Subcutaneous adipose tissue (tissue), 4 donors: ENCODE measurements around the gene YWHAE. TPM values are rescaled to one million over a fixed set of nuclear protein-coding genes. Genes with fewer than 3 reads are reported as not detected.

Source experiments
- CTCF ChIP-seq: fragments of 450-650 bp; IDR thresholded peaks from one replicate; pipeline ENCODE4 v1.5.1; 2016; ENCODE audit warnings: low read depth, mild to moderate bottlenecking, control low read depth, antibody characterized with exemption, moderate library complexity
- total RNA-seq, 4 donors: library from RNA; depleted of rRNA; stranded (reverse); fragments of >200 nt; gene quantifications; one replicate each; pipeline ENCODE4 v1.1.0, GENCODE V29; 2016

The YWHAE gene
- total RNA-seq, 4 donors from 2014 or later = 501 to 781 (median 598) TPM

- TF ChIP-seq CTCF = no peak
These were observed 37.8 kb downstream of the YWHAE start for GRCh38 chr17:1362065-1362848.

DNA sequence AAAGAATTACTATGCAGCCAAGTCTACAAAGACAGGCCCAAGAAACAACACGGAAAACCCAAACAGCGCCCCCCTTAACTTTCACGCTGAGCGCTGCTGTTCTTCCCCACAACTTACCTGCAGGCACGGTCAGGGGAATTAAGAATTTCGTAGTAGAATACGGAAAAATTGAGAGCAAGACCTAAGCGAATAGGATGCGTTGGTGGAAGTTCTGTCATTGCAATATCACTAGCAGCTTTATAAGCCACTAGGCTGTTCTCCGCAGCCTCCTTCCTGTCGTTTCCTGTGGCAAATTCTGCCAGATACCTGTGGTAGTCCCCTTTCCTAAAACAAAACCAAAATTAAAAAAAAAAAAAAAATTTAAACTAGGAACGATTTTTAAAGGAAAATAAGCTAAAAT lies 39.0 kb downstream of the YWHAE start:
- TF ChIP-seq CTCF = no peak

DNA sequence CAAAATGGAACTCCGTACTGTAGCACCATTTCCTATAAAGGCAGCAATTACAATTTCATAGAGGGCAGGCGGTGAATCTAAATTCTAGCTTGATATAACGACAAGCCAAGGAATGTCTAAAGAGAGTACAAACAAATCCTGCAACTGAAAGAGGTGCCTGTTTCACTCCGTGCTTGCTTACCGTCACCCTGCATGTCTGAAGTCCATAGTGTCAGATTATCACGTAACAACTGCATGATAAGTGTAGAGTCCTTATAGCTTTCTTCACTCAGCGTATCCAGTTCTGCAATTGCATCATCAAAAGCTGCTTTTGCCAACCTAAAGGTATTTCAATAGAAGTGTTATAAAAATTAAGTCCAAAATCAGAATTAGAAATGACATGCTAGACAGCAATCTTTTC lies 46.0 kb downstream of the YWHAE start:
- no peak for TF ChIP-seq CTCF

DNA sequence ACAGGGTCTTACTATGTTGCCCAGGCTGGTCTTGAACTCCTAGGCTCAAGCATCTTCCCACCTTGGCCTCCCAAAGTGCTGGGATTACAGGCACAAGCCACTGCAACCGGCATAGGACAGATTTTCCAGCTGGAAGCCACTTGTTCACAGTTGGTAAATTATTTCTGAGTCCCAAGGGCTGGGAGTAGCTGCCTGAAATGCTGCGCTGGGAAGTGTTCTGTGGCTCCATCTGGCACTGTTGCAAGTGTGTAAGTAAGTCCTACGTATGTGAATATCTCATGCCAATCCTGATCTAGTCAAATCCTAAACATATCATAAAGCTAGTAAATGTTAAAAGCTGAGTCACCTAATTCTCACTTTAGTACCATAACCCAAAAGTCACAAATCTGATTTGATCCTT lies 48.1 kb downstream of the YWHAE start:
- no peak for TF ChIP-seq CTCF

DNA sequence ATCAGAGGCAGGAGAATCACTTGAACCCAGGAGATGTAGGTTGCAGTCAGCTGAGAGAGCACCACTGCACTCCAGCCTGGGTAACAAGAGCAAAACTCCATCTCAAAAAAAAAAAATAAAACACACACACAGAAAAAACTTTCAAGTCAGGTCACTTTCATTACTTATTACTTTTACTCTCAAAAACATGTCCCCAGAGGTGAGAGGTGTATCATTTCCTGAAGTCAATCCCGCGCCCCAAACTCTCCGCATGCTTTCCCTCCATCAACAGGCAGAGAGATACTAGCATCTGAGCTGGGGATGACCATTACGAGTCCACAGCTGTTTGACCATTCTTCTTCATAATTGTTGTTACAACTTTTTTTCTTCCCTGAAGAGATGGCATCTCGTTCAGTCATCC lies 48.7 kb downstream of the YWHAE start:
- no peak for TF ChIP-seq CTCF

GRCh38 chr17:1347589-1348323 lies 52.3 kb downstream of the YWHAE start:
- no peak for TF ChIP-seq CTCF

- no peak for TF ChIP-seq CTCF
These were observed 55.5 kb downstream of the YWHAE start for GRCh38 chr17:1344521-1344920.
